ENCODE data around the gene PLPPR5.
"Not testable (repeated sequence)": the region's sequence is repeated elsewhere in the genome, so short reads cannot be mapped to it uniquely, and the experiment has no call there.

PLPPR5 gene, protein sequence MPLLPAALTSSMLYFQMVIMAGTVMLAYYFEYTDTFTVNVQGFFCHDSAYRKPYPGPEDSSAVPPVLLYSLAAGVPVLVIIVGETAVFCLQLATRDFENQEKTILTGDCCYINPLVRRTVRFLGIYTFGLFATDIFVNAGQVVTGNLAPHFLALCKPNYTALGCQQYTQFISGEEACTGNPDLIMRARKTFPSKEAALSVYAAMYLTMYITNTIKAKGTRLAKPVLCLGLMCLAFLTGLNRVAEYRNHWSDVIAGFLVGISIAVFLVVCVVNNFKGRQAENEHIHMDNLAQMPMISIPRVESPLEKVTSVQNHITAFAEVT

DNA sequence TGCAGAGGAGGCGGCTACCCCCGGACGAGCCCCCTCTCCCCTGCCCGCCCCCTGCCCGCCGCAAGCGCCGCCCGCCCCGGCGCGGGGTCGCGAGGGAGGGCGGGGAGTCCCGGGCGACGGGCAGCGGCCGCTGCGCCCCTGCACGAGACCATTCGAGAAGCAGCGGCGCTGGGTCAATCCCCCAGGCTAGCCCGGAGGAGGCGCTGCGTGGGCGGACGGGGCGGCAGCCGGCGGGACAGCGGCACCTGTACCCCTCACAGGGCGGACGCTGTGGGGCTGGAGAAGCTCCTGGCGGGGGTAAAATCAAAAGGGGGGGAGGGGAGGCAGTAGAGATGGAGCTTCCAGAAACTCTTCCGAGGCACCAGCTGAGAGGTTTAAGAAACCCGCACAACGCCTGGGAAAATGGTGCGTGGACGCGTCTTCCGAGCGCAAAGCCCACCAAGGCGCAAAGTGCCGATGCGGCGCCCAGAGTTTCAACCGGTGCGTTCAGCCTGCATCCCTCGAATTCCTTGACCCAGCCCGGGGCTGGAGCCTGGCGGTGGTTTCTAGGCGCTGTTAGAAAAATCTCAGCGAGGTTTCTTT, at the start of gene PLPPR5:
PLPPR5 (minus strand) TSS at position 1 of the 582 bp plus-strand sequence. CDS start 190 bp downstream, outside the sequence.
- DNase-seq (ENCODE audit: low read depth in 2 of 3, low spot score in 2 of 3), result no peak

DNA sequence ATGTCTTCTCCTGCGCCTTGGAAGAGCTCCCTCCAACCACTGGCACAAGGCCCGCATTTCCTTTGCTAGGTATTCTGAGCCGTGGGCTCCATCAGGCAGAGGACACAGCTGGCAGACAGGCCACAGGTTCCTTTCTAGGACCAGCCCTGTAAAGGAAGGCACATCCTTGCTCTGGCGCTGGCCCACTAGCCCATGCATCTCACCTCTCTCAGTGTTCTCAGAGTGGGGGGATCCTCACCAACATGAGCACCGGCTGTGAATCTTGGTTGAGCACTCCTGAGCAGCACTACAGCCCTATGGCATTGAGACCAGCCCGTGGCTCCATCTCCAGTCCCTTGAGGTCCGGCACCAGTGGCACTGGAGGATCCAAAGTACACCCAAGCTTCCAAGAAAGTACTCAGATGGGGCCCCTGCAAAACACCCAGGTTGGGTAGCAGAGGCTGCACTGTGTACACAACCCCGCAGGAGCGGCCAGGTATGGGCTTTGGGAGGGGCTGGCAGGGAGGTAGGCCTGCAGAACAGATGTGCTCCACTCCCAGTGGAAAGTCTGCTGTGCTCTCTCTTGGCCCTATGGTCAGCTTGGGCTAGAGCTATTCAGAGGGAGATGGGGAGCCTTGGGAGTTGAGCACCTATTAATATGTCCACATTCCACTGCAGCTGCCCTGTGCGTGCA, 47.1 kb upstream of the PLPPR5 start:
- no peak for DNase-seq (ENCODE audit: low read depth in 2 of 3, low spot score in 2 of 3)

DNA sequence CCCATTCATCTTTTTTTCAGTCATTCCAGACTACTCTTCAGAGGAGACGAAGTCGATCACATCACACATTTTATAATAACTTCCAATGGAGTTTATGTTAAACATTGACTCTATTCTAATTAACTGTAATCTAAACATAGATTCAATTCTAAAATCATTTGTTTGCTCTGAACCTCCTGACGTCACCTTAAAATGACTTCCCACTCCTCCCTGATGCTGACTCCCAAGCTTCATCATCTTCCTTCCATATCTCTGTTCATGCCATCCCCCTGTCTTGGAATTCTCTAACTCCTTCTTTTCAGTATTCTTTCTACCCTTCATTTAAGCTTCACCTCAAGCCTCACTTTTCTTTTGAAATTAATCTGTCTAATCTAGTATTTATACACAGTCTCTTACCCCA, 45.1 kb upstream of the PLPPR5 start:
- DNase-seq (ENCODE audit: low read depth in 2 of 3, low spot score in 2 of 3), result no peak

DNA sequence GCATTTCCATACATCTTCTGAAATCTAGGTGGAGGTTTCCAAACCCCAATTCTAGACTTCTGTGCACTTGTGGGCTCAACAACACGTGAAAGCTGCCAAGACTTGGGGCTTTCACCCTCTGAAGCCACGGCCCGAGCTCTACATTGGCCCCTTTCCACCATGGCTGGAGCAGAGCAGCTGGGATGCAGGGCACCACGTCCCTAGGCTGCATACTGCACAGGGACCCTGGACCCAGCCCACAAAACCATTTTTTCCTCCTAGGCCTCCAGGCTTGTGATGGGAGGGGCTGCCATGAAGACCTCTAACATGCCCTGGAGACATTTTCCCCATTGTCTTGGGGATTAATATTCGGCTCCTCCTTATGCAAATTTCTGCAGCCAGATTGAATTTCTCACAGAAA, 32.1 kb upstream of the PLPPR5 start:
- DNase-seq (ENCODE audit: low read depth in 2 of 3, low spot score in 2 of 3), result not testable (repeated sequence)

DNA sequence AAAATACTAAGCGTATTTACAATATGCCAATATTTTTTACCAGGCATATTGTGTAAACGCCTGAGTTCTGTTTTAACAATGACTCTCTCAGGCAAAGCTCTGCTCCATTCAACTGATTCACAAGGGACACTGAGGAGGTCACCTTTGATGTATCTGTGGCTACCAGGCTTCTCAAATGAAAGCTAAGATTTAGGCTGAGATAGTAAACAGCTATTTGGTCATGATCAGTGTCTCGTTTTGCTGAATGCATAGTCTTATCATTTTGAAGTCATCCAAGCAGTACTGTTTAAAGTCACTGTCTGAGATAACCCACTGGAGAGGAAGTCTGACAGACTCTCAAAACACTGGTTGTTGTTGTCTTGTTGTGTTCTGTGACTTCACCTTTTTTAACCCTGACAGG, 13.7 kb upstream of the PLPPR5 start:
- no peak for DNase-seq (ENCODE audit: low read depth in 2 of 3, low spot score in 2 of 3)

DNA sequence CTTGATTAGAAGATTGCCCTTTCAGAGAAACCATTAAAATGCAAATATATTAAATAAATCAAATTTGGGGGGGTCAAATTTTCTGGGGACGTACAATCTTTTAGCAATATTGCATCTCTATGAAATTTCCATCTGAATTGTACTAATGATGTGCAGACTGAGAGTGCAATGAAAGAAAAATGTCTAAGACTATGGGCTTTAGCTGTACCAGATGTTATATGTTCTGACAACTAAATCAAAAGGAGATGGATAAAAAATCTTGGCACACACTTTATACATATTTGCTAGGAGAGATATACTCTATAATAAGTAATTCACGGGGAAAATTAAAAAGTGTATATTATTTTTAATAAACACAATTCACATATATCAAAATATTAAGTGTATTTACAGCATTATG, 13.0 kb upstream of the PLPPR5 start:
- DNase-seq (ENCODE audit: low read depth in 2 of 3, low spot score in 2 of 3), result no peak

DNA sequence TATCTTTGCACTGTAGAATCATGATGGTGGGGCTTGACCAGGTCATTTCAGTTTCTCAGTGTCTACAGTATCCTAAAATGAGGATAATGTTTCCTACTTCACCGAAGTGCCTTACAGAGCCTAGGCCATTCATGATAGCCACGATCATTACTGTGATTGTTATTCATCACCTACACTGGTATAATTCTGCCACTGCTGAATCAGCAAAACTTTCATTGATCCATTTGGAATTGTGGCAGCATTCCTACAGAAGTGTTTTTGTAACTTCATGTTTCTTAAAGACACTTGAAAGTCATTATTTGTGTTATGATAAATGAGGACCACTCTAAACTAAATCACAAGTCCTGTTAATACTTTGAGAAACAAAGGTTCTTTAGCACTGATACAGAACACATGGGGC, 6.0 kb upstream of the PLPPR5 start:
- DNase-seq (ENCODE audit: low read depth in 2 of 3, low spot score in 2 of 3), result no peak

DNA sequence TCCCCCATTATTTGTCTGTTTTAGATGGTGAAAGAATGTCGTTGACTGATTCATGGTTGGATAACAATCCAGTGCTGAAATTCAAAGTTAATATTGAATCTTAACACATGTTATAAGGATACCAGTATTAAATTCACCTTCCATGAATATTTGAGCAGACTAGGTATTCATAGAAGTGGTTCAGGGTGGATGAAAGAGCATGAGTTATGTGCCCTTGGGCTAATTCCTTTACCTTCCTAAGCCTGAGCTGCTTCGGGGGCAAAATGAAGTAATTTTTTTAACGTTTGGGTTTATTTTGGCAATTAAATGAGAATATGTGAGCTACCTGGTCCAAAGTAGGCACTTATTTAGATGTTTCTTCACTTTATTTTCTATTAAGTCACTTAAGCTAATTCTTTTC, 2.7 kb upstream of the PLPPR5 start:
- DNase-seq (ENCODE audit: low read depth in 2 of 3, low spot score in 2 of 3), result no peak

DNA sequence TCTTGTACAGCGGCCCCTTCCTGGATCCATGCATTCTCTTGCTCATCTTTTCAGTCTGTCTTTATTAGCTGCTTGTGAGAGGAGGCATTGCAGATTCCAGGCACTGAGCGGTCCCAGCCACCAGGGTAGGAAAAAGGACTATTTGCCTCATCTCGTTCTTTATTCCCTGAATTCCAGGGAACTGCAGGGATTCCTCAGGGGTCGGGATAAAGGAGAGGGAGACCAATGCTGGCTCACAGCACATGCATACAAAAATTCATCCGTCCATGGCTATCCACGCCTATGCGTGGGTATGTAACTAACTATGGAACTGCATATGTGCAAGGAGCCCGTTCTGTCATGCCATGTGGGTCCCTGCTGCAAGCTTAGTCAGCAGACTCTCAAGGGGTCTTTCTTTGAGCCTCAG, 879 bp upstream of the PLPPR5 start:
- DNase-seq (ENCODE audit: low read depth in 2 of 3, low spot score in 2 of 3), result no peak

DNA sequence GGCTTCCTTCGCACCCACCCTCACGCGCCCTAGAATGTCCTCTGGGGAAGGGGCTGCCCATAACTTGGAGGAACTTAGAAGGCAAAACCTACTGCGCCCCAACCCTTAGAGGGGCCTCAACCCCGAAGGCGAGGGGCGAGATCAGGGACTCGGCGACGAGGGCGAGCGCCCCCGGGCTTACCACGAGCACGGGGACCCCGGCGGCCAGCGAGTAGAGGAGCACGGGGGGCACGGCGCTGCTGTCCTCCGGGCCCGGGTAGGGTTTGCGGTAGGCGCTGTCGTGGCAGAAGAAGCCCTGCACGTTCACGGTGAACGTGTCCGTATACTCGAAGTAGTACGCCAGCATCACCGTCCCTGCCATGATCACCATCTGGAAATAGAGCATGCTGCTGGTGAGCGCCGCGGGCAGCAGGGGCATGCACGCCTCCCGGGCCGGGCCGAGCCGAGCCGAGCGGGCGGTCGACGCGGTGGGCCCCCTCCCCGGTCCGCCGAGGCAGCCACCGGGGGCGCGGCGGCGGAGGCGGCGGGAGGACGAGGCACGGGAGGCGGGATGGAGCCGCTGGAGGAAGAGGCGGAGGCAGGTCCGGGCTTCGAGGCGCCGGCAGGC, 304 bp downstream of the PLPPR5 start:
- DNase-seq (ENCODE audit: low read depth in 2 of 3, low spot score in 2 of 3), result peak in 1 of 3 experiments; percentile 2

DNA sequence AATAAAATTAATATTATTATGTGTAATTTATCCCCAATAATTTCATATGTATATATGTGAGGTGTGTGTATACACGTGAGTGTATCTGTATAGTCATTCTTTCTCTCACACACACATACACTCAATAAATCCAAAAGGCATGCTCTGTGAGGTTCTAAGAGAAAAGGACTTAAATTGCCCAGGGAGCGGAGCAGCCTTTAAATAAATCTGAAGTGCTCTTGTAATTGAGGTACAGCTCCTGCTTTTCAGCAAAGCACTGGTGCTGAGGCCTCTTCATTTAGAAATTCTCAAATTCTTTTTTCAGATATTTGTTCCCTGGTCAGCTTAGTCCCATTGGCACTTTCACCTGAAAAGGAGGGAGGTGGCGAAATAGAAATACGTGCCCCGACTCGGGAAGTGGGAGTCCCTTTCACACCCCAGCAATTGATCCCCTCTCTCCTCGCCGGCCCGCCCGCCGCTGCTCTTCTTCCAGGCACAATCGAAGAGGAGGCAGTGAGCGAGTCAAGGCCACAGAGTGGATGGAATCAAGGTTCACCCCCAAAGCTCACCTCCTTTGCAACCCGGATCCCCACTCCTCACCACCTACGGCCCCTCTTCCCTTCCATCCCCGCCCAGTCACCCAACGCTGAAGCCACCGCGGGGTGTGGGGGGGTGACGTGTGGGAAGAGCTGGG, 944 bp downstream of the PLPPR5 start:
- no peak for DNase-seq (ENCODE audit: low read depth in 2 of 3, low spot score in 2 of 3)

DNA sequence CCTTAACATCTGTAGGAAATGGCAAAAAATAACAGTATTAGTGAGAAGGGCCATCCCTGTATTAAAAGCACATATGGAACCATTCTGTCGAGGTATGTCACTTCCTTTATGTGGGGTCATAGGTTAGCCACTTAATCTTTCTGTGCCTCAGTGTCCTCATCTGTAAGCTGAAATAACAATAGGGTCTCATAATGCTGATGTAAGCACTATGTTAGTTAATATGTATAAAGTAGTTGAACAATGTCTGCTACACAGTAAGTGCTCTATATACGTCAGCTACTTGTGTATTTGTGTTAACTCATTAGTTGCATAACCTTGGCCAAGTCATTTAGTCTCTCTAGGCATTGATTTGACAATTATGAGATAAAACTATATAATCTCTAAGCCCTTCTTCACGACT, 11.8 kb downstream of the PLPPR5 start:
- DNase-seq (ENCODE audit: low read depth in 2 of 3, low spot score in 2 of 3), result no peak

DNA sequence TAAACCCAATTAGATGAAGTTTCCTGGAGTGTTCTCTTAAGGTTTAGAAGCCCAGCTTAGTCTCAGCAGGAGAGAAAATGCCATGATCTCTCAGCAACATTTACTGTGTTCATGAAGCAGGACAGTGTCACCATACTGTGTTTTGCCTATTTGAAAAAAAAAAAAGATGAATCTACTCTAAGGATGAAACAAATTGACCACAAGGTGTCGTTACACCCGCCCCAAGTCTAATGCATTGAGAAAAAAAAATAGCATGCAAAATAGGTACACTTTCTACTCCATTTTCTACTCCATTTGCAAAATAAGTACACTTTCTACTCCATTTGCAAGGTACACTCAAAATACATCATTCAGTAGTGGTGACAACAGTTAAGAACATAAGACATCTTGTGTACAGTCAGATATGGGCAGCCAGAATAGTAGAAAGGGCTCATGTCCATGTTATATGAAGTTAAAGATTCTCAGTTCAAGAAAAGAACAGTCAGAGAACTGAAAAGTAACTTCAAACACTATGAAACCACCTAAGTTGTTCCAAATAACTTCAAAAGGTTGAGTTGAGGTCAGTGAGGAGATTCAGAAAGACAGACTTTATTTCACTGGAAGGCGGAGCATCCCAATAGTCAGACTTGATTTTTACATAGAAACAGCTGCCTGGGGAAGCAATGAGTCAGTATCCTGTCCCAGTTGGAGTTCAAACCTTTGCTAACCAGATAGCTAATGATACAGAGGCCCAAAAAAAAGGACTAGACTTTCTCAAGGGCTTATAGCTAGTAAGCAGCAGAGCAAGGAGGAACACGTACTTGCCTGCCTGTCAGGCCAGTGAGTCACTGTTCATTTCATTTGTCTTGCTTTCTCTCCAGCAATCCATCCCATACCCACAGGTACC, 13.3 kb downstream of the PLPPR5 start:
- no peak for DNase-seq (ENCODE audit: low read depth in 2 of 3, low spot score in 2 of 3)

DNA sequence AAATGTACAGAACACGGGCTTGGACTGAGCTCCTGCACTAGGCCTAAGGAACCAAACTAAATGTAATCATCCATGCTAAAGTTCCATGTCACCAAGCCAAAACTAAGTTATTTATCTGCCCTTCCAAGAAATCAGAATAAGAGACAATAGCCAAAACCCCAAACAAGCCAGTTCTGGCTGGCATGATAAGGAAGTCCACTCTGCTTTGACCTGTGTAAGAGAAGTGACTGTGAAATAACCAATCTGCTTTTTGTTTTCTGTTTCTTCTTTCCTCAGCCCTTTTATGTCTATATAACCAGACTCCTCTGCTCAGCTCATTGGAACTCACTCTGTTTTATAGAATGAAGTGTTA, 15.1 kb downstream of the PLPPR5 start:
- DNase-seq (ENCODE audit: low read depth in 2 of 3, low spot score in 2 of 3), result no peak

DNA sequence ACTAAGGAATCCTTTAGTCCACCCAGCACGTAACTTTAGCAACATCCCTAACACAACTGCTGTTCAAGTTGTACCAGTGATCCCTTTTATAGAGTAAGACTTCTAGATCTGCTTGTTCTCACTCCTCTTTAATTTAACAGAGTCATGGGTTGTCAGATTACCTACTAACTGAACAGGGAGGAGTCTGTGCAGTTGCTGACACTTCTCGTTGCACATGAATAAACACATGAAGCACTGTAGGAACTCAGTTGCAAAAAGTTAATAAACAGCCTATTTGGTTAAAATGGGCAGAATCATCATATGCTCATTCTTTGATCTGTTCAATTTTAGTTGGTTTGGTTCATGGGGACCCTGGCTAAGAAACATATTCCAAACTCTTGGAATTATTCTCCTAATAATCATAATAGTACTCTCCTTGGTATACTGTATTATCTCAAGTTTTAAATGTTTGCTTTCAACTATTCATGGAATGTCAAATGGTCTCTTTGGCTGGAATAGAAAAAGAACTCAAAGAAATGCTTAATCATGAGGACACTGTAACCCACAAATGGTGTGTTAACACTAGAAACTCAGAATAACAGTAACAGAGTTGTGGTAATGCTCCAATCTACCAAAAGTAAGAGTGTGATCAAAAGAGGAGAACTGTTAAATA, 15.6 kb downstream of the PLPPR5 start:
- no peak for DNase-seq (ENCODE audit: low read depth in 2 of 3, low spot score in 2 of 3)

DNA sequence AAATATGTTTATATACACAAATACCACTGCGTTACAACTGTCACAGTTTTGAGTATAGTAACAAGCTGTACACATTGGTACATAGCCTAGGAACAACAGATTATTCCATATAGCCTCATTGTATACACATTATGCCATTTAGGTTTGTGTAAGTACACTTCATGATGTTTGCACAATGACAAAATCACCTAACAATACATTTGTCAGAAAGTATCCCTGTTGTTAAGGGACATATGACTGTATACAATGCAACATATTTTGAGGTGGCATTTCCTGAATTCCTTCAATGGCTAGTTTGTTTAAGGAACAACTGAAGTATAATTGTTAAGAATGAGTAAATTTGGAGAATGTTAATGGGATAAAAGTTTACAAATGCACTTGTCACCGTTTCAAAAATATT, 19.0 kb downstream of the PLPPR5 start:
- no peak for DNase-seq (ENCODE audit: low read depth in 2 of 3, low spot score in 2 of 3)

DNA sequence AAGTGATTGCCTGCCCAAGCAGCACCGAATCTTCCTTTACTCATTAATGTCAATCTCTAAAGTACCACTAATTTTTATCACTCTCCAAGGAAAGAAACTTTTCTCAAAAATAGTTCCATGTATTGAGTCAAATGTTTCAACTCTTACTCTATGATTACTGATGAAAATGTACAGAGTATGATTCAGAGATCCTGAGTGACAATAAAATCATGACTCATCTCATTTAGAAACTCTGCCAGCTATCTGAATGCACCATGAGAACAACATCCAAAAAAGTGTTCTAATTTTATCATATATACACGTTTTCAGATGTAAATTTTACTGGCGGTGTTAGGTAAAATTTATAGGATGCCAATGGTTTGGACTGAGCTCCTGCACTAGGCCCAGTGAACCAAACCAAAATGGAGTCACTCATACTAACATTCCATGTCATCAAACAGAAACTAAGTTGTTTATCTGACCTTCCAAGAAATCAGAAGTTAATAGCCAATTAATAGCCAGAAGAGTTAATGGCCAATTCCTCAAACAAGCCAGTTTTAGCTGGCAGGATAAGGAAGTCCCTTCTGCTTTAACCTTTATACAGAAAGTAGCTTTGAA, 22.6 kb downstream of the PLPPR5 start:
- DNase-seq (ENCODE audit: low read depth in 2 of 3, low spot score in 2 of 3), result no peak

DNA sequence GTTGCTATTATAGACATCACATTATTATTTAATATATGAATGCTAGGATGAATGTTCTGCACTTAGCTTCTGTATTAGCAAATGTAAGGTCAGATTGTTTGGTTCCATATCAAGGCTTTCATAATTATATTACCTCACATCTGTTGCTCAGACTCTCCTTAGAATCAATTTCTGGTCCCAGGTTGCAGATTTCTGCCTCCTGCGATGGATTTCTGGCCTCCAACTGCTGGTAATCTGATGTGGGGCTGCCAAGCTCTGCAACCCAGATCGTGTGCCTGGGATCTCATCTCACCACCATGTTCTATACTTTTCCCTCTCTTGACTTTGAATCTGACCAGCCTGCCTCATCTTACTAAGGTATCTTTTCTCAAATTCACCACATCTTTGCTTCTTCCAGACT, 25.2 kb downstream of the PLPPR5 start:
- no peak for DNase-seq (ENCODE audit: low read depth in 2 of 3, low spot score in 2 of 3)

DNA sequence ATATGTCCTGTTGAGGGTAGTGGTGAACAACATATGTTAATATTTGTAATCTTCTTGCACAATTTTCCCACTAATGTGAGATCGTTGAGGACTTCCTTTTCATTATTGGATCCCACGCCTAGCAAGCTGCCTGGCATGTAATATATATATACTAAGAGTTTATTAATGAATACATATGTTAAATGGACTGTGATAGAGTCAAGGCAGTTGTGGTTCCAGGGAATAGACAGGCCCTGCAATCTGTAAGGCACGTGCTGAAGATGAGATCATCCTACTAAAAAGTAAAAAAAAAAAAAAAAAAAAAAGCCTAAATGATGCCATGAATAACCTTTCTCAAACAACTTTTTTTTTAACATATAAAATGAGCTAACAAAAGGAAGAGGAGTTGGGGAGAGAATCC, 28.9 kb downstream of the PLPPR5 start:
- no peak for DNase-seq (ENCODE audit: low read depth in 2 of 3, low spot score in 2 of 3)

DNA sequence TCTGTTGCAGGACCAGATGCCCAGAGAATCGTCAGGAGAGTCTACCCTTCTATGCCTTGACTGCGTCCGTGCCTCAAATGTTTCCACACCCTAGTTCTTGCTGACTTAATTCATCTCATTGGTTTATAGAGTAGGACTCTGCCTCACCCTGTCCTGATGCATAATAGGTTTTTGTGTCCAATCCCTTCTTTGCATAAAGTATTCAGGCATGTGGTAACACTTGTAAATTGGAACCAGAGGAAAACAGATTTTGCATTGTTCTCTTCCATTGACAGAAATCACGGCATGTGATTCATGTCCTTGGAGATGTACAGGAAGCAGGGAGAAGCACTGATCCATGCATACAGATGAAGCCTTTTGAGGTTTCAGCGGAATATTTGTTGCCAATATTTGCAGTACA, 29.5 kb downstream of the PLPPR5 start:
- DNase-seq (ENCODE audit: low read depth in 2 of 3, low spot score in 2 of 3), result no peak

Data from activated CD8-positive, alpha-beta memory T cell treated with anti-CD3 and anti-CD28 coated beads for 48 hours (primary cell).